WERI-Rb-1 (cell line): ENCODE measurements around the gene B3GNT7.
"Not testable (repeated sequence)": the region's sequence is repeated elsewhere in the genome, so short reads cannot be mapped to it uniquely, and the experiment has no call there.

Source experiments
- DNase-seq: peaks from one replicate; pipeline ENCODE4 v3.0.0-alpha.2; 2020
- H3K27ac ChIP-seq: fragments of 250-450 bp; sonication (Bioruptor Pico); 2 replicates; pipeline ENCODE4 v1.5.1; 2020; ENCODE audit warnings: mild to moderate bottlenecking, moderate library complexity
- H3K27me3 ChIP-seq: fragments of 250-450 bp; sonication (Bioruptor Pico); 2 replicates; pipeline ENCODE4 v1.5.1; 2021; ENCODE audit warnings: mild to moderate bottlenecking, low read depth, moderate library complexity; ENCODE audit not compliant: insufficient read depth, severe bottlenecking
- H3K36me3 ChIP-seq: fragments of 250-450 bp; sonication (Bioruptor Pico); 2 replicates; pipeline ENCODE4 v1.5.1; 2020; ENCODE audit warnings: mild to moderate bottlenecking, moderate library complexity
- H3K4me3 ChIP-seq: 2 replicates; pipeline ENCODE4 v1.5.1; 2011; ENCODE audit warnings: low read depth, mild to moderate bottlenecking, control low read depth, low read length
- H3K9me3 ChIP-seq: fragments of 250-450 bp; sonication (Bioruptor Pico); 2 replicates; pipeline ENCODE4 v1.5.1; 2021; ENCODE audit warnings: mild to moderate bottlenecking, moderate library complexity; ENCODE audit not compliant: severe bottlenecking
- TF ChIP-seq, protein P1 (sequence below): IDR thresholded peaks from 2 replicates; pipeline ENCODE4 v1.5.1; 2011; ENCODE audit warnings: low read depth, mild to moderate bottlenecking, control low read depth, inconsistent platforms, low read length

B3GNT7 gene

DNA sequence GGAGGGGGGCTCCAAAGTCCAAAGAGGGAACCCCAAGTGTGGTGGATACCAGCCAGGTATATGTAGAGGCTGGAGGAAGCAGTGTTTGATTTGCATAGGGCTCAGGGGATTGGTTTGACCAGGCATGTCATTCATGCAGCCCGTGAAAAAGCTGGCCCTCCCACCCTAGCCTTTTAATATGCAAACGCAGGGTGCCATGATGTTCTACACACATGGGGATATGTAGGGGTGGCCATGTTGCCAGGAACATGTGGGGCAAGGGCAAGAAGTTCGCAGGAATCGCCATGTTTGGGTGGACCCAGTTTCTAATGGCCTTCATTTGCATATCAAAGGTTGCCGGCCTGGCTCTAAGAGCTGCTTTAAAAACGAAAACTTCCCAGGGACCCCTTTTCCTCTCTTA is 33.6 kb downstream of the B3GNT7 start:
- no peaks in the 10 kb centered on the region for H3K27me3 ChIP-seq
- no peak for DNase-seq
- H3K36me3 ChIP-seq = no peaks in the 10 kb centered on the region
- TF ChIP-seq, protein P1, sequence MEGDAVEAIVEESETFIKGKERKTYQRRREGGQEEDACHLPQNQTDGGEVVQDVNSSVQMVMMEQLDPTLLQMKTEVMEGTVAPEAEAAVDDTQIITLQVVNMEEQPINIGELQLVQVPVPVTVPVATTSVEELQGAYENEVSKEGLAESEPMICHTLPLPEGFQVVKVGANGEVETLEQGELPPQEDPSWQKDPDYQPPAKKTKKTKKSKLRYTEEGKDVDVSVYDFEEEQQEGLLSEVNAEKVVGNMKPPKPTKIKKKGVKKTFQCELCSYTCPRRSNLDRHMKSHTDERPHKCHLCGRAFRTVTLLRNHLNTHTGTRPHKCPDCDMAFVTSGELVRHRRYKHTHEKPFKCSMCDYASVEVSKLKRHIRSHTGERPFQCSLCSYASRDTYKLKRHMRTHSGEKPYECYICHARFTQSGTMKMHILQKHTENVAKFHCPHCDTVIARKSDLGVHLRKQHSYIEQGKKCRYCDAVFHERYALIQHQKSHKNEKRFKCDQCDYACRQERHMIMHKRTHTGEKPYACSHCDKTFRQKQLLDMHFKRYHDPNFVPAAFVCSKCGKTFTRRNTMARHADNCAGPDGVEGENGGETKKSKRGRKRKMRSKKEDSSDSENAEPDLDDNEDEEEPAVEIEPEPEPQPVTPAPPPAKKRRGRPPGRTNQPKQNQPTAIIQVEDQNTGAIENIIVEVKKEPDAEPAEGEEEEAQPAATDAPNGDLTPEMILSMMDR = no peak
- no peak overlapping the region for H3K4me3 ChIP-seq
- H3K27ac ChIP-seq = no peak overlapping the region
- peaks cover 12% of the 10 kb centered on the region for H3K9me3 ChIP-seq

DNA sequence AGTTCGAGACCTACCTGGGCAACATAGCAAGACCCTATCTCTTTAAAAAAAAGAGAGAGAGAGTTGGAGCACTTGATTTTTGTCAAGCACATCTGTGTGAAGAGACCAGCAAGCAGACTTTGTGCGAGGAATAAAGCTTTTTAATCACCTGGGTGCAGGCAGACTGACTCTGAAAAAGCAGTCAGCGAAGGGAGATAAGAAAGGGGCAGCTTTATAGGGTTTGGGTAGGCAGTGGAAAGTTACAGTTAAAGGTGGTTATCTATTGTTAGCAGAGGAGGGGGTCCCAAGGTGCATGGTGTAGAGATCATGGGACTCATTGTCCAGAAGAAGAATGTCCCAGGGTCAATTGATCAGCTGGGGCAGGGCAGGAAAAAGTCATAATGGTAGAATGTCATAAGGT is 34.4 kb downstream of the B3GNT7 start:
- Histone ChIP-seq H3K27ac (peak overlapping the region; percentile 61), H3K36me3 (no peaks in the 10 kb centered on the region), H3K9me3 (peaks cover 12% of the 10 kb centered on the region), H3K4me3 (no peak overlapping the region), H3K27me3 (no peaks in the 10 kb centered on the region)
- DNase-seq = no peak
- TF ChIP-seq, protein P1 = no peak

DNA sequence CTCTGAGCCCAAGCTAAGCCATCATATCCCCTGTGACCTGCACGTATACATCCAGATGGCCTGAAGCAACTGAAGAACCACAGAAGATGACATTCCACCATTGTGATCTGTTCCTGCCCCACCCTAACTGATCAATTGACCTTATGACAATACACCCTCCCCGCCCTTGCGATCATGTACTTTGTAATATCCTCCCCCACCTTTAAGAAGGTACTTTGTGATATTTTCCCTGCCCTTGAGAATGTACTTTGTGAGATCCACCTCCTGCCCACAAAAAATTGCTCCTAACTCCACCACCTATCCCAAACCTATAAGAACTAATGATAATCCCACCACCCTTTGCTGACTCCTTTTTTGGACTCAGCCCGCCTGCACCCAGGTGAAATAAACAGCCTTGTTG is 34.9 kb downstream of the B3GNT7 start:
- not testable (repeated sequence) for H3K36me3 ChIP-seq, H3K4me3 ChIP-seq, H3K27me3 ChIP-seq, DNase-seq
- peaks cover 12% of the 10 kb centered on the region for H3K9me3 ChIP-seq
- H3K27ac ChIP-seq = peak overlapping the region; percentile 14; the same call in 1 of the 2 replicates

DNA sequence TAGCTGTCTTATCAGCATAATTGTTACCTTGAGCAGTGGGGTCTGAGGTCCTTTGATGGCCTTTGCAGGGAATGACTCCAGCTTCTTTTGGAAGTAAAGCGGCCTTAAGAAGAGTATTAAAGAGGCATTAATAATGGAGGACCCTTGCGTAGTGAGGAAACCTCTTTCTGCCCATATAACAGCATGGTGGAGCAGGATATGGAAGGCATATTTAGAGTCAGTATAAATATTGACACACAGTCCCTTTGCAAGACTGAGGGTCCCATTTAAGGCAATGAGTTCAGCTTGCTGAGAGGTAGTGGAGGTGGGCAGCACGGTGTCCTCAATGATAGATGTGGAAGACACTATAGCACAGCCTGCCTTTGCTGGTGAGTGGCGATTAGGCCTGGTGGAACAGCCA is 36.1 kb downstream of the B3GNT7 start:
- Histone ChIP-seq H3K27ac (no peak overlapping the region), H3K36me3 (no peaks in the 10 kb centered on the region), H3K9me3 (peaks cover 12% of the 10 kb centered on the region), H3K27me3 (no peaks in the 10 kb centered on the region), H3K4me3 (no peak overlapping the region)
- no peak for DNase-seq
- TF ChIP-seq, protein P1 = no peak

DNA sequence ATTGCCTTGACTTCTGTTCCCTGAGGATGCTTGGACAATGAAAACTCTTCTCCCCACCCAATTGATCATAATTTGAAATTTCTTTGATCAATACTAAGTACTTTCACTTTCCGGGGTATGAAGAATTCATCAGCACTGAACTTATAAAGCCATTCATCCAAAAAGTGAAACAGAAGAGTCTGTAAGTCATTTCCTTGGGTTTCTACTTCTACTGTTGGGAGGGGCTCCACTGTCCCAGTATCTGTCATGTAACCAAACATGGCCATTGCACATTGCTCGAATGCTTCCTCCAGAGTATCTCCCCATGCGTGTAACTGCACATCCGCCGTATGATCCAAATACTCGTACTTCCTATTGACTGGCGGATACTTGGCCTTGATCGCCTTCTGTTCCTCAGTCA is 38.5 kb downstream of the B3GNT7 start:
- Histone ChIP-seq H3K27ac (no peak overlapping the region), H3K27me3 (no peaks in the 10 kb centered on the region)
- TF ChIP-seq, protein P1 = no peak

DNA sequence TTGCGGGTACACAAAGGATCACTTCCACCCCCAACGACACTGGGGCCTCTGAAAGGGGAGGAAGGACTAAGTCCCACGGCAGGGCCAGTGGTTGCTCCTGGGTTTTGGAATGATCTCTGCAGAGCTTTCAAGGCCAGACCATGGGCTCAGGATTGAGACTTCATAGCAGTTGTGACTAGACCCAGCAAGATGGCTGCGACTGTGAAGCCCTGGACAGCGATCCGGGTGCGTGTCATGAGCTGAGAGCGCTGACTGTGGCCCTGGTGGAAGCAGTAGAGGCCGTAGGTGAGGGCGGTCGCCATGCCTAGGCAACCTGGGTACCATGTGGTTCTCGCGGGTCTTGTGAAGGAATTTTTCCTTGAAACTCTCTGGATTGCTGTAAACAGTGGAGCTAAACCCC is 41.4 kb downstream of the B3GNT7 start:
- Histone ChIP-seq H3K27me3 (no peaks in the 10 kb centered on the region), H3K27ac (no peak overlapping the region), H3K36me3 (no peaks in the 10 kb centered on the region), H3K9me3 (peaks cover 3% of the 10 kb centered on the region), H3K4me3 (no peak overlapping the region)
- no peak for DNase-seq
- TF ChIP-seq, protein P1 = no peak

More for the DNA sequence above, 38.5 kb downstream of the B3GNT7 start:
- no peak for DNase-seq
- Histone ChIP-seq H3K36me3 (no peaks in the 10 kb centered on the region), H3K9me3 (peaks cover 12% of the 10 kb centered on the region), H3K4me3 (no peak overlapping the region)
